Choroid plexus epithelial cell (primary cell): ENCODE data around the gene CACNA1I.
A peak's percentile ranks its signal among the peaks of the same experiment; 100 is the strongest.

Source experiments
- DNase-seq: peaks from one replicate; pipeline ENCODE4 v3.0.0-alpha.2; 2010; ENCODE audit warnings: low read depth
- H3K4me3 ChIP-seq: 2 replicates; pipeline ENCODE4 v1.5.1; 2011; ENCODE audit warnings: low read depth, mild to moderate bottlenecking, control low read depth, low read length, moderate library complexity
- TF ChIP-seq, protein P1 (sequence below): conservative IDR thresholded peaks from 2 replicates; pipeline ENCODE4 v1.5.1; 2011; ENCODE audit warnings: low read depth, mild to moderate bottlenecking, control low read depth, inconsistent platforms, low read length, moderate library complexity

The CACNA1I gene

DNA sequence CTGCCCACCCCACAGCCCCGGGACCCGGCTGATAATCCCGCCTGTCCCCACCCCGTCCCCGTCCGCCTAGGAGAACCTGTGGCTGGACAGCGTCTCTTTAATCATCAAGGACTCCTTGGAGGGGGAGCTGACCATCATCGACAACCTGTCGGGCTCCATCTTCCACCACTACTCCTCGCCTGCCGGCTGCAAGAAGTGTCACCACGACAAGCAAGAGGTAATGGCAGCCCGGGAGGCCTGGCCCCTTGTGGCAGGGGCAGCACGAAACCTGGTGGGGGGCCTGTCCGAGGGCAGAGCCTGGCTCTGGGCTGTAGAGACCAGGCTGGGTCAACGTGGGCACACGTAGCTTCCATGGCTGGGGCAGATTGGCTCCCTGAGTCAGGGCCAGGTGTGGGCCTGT lies 109.1 kb downstream of the CACNA1I start:
- TF ChIP-seq, protein P1, sequence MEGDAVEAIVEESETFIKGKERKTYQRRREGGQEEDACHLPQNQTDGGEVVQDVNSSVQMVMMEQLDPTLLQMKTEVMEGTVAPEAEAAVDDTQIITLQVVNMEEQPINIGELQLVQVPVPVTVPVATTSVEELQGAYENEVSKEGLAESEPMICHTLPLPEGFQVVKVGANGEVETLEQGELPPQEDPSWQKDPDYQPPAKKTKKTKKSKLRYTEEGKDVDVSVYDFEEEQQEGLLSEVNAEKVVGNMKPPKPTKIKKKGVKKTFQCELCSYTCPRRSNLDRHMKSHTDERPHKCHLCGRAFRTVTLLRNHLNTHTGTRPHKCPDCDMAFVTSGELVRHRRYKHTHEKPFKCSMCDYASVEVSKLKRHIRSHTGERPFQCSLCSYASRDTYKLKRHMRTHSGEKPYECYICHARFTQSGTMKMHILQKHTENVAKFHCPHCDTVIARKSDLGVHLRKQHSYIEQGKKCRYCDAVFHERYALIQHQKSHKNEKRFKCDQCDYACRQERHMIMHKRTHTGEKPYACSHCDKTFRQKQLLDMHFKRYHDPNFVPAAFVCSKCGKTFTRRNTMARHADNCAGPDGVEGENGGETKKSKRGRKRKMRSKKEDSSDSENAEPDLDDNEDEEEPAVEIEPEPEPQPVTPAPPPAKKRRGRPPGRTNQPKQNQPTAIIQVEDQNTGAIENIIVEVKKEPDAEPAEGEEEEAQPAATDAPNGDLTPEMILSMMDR: no peak
- DNase-seq: no peak
- no peak overlapping the region for H3K4me3 ChIP-seq

DNA sequence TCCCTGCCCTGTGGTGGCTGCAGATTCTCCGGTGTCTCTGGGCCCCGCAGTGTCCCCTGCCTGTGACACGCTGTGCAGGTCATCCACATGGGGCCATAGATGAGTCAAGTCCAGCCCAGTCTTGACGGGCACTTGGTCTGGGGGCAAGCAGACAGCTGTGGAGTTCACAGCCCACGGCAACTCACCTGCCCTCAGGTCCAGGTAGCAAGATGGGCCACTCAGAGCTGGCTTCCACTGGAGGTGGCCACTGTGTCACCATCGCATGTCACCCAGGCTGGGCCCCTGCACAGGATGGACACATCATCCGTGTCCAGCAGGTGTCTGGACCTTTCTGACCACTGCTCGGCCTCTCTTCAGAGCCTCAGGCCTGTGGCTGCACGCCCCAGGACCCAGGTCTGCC lies 109.9 kb downstream of the CACNA1I start:
- TF ChIP-seq, protein P1: no peak
- H3K4me3 ChIP-seq: no peak overlapping the region
- DNase-seq: no peak

DNA sequence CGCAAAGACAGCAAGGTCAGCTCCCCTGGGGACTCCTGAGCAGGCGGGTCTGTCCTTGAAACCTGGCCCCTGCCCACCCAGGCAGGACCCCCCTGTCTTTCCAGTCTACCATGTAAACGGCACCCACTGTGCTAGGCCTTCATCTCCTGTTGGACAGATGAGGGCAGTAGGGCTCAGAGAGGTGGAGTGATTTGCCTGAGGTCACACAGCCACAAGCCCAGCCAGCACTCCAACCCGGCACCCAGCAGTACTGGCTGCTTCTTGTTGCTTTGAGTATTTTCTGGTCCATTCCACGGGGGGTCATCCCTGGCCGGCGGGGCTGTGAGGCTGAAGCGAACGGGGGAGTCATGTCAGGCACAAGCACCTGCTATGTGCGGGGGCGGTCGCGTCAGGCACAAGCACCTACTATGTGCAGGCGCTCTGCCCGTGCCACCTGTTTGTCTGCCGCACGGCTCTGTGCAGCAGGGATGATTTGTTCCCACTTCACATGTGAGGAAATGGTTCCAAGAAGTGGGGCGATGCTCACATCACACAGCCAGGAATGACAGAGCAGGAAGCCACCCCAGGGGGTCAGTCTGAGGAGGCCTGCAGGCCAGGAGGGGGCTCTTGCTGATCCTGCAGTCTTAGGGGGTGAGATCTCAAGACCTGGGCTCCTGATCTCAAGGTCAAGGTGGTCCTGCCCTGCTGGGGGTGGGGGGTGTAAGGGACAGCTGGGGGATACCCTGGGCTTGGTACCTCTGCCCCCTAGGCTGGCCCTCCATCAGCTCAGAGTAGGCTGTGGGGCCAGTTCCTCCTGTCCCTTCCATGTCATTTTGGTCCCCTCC lies 110.7 kb downstream of the CACNA1I start:
- peak; percentile 4 for DNase-seq
- no peak overlapping the region for H3K4me3 ChIP-seq
- TF ChIP-seq, protein P1: no peak

DNA sequence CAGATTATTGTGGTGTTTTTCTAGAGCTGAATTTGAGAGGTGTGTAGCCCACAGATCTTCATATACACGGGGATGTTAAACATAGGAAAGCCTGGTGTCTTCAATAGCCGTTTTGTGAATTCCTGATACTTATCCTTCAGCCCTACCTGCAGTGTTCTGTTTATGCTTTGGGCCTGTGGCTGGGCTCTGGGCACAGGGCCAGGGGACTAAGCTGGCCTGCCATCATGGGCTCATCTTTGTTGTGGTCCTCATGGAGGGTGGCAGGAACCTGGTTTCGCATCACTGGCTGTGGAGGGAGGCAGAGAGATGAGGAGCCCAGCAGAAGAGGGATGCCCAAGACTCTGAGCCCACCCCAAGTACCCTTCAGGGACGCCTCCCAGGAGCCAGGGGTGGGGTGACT lies 112.4 kb downstream of the CACNA1I start:
- no peak overlapping the region for H3K4me3 ChIP-seq
- TF ChIP-seq, protein P1: no peak
- no peak for DNase-seq

DNA sequence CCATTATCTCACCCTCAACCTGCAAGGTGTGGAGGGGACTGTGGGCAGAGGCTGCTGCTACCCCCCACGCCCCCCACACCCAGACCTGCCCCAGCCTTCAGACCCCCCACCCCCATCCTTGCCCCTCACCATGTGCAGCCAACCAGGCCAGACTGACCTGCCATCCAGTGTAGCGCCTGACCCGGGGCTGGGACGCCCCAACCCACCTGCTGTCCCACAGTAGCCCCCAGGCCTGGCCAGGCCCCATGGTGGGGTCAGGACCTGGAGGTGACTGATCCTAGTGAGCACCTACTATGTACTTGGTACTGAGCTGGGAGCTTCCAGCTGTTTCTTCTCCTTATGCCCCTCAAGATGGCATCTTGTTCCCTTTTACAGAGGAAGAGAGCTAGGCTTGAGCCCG lies 113.1 kb downstream of the CACNA1I start:
- TF ChIP-seq, protein P1: no peak
- no peak for DNase-seq
- no peak overlapping the region for H3K4me3 ChIP-seq

DNA sequence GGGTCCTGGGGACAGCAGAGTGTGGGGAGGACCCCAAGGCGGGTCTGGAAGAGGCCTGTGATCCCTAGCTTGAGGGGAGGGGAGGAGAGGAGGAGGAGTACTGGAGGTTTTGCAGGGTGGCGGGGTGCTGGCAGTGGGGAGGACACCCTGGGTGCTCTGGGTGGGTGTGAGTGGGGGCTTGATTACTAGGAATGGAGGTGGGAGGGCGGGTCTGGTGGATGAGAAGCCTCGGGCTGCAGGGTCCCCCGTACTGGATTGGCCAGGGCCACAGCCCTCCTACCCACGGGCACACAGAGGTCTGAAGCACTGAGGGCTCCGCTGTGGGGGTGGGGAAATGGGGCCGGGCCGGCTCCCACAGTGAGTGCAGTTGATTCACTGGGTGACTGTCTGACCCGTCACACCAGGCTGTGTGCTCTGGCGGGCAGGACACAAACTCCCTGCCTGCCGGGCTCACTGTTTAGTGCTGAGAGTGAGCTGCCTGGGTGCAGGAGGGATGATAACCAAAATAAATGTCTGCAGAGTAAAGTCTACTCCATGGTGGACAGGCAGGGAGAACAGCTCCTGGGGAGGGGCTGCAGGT lies 114.2 kb downstream of the CACNA1I start:
- H3K4me3 ChIP-seq: no peak overlapping the region
- no peak for DNase-seq
- TF ChIP-seq, protein P1: no peak
